GM18907 (cell line): ENCODE results near the gene TMEM9.

Experiments
- ATAC-seq: cut with Tn5 transposase; IDR thresholded peaks from one replicate; pipeline ENCODE4 v1.9.1; 2021; ENCODE audit warnings: mild to moderate bottlenecking, moderate library complexity; ENCODE audit not compliant: unreplicated experiment

TMEM9 gene

GRCh38 chr1:201146626-201147390 is 7.5 kb downstream of the TMEM9 start:
- ATAC-seq: no peak

DNA sequence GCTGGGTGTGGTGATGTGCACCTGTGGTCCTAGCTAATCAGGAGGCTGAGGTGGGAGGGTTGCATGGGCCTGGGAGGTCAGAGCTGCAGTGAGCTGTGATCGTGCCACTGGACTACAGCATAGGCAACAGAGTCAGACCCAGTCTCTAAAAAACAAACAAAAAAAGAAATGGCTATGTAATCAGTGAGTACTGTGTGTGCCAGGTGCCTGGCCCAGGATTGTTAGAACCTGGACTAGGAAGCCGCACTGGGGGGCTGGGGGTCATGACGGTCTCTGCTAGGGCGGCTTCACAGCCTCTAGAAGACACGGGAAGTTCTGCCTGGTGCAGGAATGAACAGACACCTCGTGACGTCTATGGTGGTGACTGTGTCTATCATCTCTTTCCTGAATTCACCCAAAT is 8.5 kb downstream of the TMEM9 start:
- ATAC-seq: no peak

DNA sequence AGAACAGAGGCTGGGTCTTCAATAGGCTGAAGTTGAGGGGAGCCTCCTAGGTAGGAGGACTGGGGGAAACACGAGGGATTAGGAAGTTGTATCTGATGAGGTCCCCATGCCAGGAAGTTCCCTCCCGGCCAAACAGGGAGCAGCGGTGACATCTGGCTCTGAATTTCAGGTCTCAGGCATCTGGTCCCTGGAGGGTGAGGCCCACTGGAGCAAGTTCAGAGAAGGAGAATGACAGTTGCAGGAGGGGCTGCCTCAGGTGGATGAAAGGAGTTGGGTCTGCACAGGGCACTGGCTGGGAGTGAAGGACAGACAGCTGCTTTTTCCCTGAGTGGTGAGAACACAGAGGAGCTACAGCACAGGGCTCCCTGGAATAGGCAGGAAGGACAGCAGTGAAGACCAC is 9.1 kb downstream of the TMEM9 start:
- ATAC-seq: no peak

GRCh38 chr1:201144701-201145100 is 9.6 kb downstream of the TMEM9 start:
- no peak for ATAC-seq

DNA sequence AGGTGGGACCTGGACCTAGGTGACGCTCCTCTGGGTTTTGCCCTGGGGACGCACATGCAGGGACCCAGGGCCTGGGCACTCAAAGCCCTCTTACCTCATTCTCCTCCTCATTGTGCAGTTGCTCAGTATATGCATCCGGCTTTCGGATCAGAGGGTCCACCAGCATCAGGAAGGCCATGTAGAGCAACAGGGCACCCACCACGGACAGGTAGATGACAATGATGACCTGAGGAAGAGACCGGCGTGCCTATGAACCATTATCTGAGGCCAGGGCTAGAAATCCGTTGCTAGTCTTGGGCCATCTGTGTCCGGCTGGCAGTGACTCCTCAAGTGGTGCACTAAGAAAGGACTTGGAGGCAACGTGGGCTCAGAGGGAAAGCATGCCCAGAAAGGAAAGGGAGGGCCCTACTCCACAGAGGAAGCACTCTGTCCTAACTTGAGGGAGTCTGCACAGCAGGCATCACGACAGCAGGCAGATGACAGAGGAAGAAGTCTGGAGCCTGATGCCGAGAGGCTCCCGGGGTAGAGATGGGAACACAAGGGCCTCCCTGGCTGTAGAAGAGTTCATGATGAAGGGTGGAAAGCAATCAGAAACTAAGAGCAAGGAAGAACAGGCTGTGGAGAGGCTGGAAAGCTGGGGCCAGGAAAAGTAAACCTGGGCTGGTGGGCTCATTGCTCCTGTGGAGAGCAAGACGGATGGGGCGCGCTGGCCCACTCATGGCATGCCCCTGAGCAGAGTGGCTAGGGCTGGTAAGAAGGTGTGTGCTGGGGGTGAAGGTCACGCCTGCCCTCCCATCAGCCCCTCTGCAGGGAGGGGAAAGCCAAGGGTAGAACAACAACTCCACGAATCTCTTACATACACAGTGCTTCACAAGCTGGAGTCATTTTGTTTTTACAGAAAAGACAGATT is 10.3 kb downstream of the TMEM9 start:
- no peak for ATAC-seq

DNA sequence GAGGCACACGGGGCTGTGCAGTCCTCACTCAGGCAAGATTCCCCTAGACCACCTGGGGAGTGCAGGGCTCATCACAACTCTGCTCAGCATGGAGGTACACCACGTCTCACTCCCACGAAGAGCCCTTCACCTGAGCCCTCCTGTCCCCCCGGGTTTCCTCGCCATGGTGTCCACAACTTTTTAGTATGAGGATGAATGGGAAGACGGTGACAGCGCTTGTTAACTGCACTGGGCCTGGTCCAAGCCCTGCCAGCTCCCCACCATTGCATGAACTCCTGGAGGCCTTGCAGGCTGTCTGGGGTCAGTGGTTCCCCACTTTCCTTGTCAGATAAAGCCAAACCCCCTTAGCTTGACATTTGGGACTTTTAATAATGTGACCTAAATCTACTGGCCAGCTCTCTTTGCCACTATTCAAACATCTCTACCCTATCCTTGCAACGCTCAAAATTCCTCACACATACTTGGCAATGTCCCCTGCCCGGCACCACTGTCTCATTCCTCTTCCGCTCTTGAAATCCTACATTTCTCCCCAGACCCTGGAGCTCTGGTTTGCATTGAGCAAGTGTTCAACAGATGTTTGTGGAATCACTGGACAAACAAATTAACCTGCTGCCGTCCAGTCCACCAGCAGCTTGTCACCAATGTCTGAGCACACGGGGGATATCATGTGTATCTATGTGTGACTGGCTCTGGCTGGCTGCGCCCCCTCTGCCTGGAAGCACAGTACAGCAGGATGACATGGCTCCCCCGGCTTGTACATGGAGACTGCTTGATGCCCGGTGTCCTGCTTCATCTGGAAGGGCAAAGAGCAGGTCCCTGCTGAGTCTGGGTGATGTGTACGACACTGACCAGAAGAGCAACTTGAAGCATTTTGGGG is 11.2 kb downstream of the TMEM9 start:
- ATAC-seq: no peak

- ATAC-seq: no peak
Observed at GRCh38 chr1:201142011-201142848, 12.0 kb downstream of the TMEM9 start.

- ATAC-seq: no peak
Observed at GRCh38 chr1:201141418-201141817, 12.9 kb downstream of the TMEM9 start.

- ATAC-seq: no peak
Observed at GRCh38 chr1:201140941-201141260, 13.4 kb downstream of the TMEM9 start.

DNA sequence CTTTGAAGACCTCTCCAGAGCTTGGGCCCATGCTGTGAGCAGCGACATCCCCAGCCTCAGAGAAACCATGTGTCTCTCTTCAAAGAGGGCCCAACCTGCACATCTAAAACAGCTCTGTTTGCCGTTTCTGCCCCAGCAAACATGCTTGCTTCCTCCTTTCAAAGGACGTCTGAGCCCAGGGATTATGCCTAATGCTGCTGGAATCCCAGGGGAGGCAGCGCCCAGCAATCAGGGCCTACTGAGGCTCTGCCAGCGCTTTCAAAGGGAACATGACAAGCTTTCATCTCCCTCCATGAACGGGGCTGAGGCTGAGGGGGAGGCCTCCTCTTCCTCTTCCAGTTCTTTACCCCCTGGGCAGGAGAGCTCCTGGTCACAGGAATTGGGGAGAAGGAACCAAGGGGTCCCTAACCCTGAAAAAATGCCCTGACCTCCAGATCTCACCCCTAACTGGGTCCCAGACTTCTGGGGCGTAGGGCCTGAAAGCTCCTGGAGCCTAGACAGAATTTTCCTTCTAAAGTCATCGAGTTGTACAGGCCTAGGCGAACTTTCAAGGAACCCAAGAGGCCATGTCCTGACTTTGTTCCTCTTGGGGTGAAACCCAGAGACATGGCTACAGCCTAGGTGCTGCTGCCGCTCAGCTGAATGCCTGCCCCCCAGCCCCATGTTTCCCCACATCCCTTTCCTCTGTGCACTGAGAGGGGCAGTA is 13.9 kb downstream of the TMEM9 start:
- no peak for ATAC-seq

GRCh38 chr1:201139756-201140155 is 14.5 kb downstream of the TMEM9 start:
- no peak for ATAC-seq

DNA sequence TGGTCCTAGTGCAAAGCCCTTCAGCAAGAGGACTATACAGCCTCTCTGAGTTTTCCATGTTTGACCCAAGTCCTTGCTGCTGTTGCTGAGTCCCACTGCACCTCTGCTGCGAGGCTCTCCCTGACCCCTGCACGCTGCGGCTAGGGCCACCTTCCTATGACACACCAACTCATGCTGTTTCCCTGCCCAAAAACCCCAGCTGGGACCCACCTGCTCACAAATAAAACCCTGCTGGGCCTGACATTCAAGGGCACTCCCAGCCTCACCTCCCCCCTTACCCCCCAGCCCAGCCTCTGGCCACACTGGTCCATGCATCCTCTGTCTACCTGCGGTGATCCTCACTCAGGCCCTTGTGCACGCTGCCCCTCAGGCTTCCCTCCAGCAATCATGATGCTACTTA is 15.0 kb downstream of the TMEM9 start:
- no peak for ATAC-seq

GRCh38 chr1:201138311-201138840 is 15.9 kb downstream of the TMEM9 start:
- ATAC-seq: no peak

DNA sequence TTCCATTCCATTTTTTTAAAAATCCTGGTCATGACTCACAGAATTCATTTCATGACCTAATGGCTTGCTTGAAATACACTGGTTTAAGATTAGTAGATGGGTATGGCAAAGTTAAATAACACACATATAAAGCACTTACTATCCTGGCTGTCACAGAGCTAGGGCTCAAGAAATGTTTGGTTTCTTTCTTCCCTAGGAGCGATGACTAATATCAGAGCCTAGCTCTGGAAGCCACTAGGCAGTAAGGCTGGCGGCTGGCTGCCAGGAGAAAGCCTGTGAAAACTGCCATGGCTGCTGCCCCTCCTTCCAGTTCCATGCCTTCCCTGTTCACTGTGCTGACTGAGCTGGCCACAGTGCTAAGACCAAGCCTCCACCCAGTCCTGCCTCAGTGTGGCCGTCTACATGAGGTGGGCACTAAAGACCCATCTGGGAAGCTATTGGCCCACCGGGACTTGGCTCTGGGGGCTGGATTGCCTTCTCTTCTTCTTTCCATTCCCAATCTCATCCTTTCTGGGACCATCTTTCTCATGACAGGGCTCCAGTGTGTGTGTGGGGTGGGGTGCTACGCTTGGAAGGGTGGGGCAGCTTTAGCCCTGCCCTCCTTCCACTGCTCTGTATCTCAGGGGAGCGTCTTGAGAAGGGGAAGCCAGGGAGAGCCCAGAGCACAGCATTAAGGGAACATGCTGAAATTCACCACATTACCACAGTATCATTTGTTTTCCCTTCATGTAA is 16.5 kb downstream of the TMEM9 start:
- no peak for ATAC-seq

DNA sequence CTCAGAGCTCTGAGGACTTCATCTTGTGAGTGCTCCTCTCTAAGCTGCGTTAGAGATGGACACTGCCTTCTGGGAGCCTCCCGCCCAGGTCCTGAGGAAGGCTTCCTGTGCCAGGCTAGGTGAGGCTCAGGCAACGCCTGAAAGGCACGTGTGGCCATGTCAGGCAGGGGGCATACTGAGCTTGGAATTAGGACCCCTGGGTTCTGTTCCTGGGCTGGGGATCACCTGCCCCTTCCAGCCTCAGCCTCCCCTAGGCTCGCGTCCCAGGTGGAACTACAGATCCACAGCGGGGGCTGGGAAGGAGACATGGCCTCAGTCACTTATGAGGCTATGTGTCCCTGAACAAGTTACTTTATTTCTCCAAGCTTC is 17.3 kb downstream of the TMEM9 start:
- ATAC-seq: no peak

DNA sequence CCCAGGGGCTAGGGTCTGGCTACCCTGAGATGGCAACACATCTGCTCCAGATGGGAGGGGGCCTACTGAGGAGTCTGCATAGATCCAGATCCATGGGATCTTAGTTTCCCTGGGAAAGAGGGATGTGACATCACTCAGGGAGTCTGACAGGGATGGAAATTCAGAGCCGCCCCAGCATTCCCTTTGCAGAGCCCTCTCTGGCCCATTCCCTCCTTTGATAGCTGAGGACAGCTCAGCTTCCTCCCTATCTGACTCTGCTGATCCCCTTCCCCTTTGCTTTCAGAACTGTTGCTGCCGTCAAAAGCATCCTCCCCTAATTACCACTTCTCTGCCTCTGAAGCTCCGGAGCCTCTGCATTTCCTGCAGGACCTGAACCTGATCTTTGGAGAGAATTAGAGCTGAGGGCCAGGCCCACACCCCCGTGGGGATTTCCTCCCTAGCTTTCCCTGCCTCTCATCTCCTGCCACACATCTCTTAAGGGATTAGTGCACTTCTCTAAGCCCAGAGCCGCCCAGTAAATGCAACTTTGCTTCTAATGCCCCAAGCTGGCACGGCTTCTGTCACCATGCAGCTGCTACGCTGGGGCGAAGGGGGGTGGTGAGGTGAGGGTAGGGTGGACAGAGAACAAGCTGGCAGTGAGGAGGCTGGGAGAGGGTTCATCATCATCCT is 17.8 kb downstream of the TMEM9 start:
- no peak for ATAC-seq

DNA sequence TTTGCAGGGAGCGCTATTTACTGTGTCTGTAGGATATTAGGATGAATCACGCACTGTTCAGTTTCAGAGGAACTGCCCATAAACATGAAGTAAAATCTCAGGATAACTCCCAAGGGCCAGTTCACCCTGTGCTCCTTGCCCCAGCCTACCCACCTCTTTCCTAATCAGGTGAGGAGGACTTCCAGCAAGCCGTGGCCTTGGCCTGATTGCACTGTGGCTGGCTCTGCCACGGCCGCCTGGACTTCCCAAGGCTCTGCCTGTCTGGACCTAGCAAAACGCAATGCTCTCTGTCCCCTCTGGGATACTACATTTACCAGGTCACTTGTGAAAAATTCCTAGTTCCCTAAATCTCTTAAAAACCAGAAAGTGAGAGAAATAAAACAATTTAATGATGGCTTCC is 19.9 kb downstream of the TMEM9 start:
- no peak for ATAC-seq

GRCh38 chr1:201131398-201131797 is 22.9 kb downstream of the TMEM9 start:
- ATAC-seq: no peak
